GM08714 (cell line): ENCODE results near the gene ITGB7.
A peak's percentile ranks its signal among the peaks of the same experiment; 100 is the strongest.

Source experiments
- H3K4me3 ChIP-seq: fragments of 200-500 bp; sonication (Bioruptor generic); 2 replicates; pipeline ENCODE4 v1.5.1; 2014; ENCODE audit warnings: mild to moderate bottlenecking, low read length, inconsistent platforms
- ZNF274 ChIP-seq: IDR thresholded peaks from 2 replicates; pipeline ENCODE4 v1.6.1; 2012; ENCODE audit warnings: mild to moderate bottlenecking, low read depth, low read length

ITGB7 gene

DNA sequence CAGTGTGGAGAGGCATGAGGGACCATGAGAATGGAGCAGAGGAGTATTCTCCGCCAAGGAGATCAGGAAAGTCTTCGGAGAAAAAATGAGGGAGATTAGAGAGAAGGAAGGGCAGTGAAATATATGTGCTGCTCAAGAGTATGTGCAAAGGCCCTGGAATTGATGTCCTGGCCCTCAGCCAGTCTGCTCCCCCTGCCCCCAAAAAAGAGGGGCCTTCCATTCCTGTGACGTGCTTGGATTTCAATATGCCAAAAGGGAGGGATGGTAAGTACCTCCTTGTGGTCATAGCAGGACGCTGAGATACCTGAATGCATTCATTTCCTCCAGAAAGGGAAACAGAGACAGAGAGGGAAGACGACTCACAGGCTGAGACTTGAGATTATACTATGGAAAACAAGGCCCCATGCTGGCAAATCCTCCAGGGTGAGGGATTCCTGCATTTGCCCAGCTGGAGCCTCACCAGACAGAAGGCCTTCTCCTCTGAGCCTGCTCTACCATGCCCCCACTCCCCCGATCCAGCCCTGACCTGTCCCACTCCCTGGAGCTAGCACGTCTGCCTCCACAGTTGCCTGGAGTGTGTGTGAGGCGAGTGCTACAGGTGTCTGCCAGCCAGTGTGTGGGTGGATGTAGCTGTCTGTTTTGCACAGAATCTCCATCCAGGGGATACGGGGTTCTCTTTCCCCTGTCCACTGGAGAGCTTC is 28.8 kb upstream of the ITGB7 start:
- no peak for TF ChIP-seq ZNF274
- H3K4me3 ChIP-seq = no peak overlapping the region

- TF ChIP-seq ZNF274 = no peak
- no peak overlapping the region for H3K4me3 ChIP-seq
These were observed 28.1 kb upstream of the ITGB7 start for GRCh38 chr12:53235164-53235563.

DNA sequence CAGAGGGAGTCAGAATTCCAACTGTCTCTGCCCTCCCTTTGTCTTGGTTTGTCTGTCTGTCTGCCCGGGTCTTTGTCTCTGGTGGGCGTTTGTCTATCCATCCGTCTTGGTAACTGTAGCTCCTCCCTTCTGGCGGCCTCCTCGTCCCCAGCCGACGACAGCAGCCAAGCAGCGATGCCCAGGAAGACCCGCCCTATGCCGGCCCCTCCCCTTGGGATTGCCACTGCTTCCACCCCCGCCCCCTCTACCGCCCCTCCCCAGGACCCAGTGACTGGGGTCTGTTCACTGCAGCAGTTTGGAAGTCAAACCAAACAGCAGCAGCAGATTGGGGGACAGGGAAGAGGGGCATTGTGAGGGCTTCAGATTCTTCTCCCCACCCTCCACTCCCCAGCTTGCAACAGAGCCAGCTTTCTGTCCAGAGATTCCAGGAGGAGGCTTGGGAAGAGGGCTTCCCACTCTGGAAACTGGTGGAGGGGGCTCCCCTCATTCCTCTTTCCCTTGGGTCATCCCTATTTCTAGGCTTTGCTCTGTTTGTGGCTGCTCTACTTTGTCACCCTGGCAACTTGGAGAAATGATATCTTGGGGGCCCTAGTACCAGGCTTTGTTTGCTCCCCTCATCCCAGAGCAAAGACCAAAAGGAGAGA is 27.3 kb upstream of the ITGB7 start:
- no peak overlapping the region for H3K4me3 ChIP-seq

GRCh38 chr12:53233671-53234121 is 26.6 kb upstream of the ITGB7 start:
- no peak for TF ChIP-seq ZNF274
- no peak overlapping the region for H3K4me3 ChIP-seq

More for the DNA sequence above, 27.3 kb upstream of the ITGB7 start:
- no peak for TF ChIP-seq ZNF274

DNA sequence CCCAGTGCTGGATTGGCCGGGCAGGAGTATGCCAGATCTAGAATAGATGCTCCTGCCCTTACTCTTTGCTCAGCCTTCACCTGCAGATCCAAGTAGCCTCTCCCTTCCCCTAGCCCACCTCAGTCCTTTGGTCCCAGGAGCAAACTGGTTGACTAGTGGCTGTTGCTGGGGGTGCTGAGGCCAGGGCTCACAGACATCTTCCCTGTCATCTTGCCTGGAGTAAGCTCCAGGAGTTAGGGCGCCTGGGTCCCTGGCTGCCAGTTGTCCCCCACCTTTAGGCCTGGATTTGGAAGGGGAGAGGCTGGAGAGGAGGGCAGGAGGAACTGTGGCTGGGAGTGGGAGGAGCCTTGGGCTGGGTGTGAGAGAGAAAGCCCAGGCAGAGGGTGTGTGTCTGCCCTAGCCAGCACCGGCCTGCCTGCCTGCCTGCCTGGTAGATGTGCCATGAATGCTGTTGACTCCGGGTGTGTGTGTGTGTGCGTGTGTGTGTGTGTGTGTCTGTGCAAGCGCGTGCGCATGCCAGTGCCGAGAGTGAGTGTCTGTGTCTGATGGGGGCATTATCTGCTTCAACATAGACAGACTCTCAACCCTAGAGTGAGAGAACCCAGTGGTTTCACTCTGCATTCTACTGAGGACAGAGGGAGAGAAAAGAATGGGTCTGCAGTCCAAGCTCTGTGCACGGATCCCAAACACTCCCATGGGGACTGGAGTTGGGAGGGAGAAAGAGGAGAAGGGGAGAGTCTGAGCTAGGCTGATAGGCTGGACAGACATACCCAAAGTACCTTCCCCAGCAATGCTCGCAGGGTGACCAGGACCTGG is 25.8 kb upstream of the ITGB7 start:
- H3K4me3 ChIP-seq = no peak overlapping the region
- no peak for TF ChIP-seq ZNF274

DNA sequence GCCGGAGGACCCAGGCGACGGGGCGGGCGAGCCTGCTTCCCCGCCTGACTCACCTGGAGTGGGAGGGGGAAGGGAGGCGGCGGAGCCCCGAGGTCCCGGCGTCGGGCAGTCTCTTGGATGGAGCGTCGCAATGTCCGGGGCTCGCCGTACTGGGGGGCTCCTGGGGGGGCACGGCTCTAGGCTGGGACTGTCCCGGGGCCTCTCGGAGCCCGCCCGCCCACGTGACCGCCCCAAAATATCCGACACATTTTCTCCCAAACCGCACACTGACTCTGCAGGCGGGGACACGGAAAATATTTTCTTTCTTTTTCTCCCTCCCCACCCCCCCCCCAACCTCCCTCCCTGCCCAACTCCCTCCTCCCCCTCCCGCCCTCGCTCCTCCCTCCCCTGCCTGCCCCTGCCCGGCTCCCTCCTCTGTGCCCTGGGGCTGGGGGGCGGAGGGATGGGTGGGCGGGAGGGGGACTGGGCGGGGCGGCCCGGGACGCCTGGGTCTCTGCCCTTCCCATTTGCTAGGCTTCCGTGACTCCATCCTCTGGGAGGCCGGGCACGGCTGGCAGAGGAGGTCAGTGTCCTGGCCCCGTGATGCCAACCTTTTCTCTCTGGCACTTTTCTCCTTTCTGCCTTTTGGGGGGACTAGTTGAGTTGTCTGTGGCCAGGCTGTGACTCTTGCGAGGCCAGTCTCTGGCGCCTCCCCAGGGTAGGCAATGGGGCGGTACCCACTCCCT is 25.0 kb upstream of the ITGB7 start, which contains the start of gene RARG:
Gene RARG (minus strand): TSS at position 289 of the 725 bp plus-strand sequence. CDS start 4,664 bp downstream, outside the sequence.
- peak within 1 kb of the TSS; percentile 38; the same call in 1 of the 2 replicates for H3K4me3 ChIP-seq
- TF ChIP-seq ZNF274 = no peak

GRCh38 chr12:53231671-53231920 is 24.5 kb upstream of the ITGB7 start:
- TF ChIP-seq ZNF274 = no peak
- H3K4me3 ChIP-seq = peak overlapping the region; percentile 38; the same call in 1 of the 2 replicates

DNA sequence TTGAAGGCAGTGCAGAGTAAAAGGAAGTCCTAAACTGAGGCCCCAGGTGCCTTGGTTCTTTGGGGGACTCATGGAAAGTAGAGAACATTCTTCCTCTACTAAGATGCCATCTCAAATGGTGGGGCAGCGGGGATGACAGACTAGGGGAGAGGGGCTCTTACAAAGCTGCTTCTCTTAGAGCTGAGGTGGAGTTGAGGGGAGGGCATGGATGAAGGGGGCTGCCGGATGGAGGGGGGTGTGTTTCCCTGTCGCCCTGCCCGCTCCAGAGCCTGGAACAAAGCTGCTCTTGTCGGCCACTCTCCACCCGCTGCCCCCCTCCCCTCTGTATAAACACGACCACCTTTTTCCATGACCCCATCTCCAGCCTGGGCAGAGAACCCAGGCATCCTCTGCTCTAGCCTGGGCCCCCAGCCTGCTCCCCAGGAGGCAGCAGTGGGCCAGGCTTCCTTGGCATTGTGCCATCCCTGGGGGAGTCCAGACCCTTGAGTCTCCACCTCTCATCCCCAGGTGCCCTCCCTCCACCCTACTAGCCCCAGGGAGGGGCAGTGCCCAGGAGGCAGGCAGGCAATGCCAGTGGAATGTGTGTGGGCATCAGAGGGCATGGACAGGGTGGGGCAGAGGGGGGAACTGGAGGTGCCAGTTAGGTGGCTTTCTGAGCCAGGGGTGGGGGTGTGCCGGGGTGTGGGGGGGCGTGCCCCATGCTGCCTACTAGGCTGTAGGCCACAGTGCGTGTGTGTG is 23.2 kb upstream of the ITGB7 start:
- TF ChIP-seq ZNF274 = no peak
- no peak overlapping the region for H3K4me3 ChIP-seq

- TF ChIP-seq ZNF274 = no peak
- no peak overlapping the region for H3K4me3 ChIP-seq
These were observed 22.4 kb upstream of the ITGB7 start for GRCh38 chr12:53229454-53229853.

- no peak overlapping the region for H3K4me3 ChIP-seq
- no peak for TF ChIP-seq ZNF274
These were observed 20.8 kb upstream of the ITGB7 start for GRCh38 chr12:53227836-53228235.

DNA sequence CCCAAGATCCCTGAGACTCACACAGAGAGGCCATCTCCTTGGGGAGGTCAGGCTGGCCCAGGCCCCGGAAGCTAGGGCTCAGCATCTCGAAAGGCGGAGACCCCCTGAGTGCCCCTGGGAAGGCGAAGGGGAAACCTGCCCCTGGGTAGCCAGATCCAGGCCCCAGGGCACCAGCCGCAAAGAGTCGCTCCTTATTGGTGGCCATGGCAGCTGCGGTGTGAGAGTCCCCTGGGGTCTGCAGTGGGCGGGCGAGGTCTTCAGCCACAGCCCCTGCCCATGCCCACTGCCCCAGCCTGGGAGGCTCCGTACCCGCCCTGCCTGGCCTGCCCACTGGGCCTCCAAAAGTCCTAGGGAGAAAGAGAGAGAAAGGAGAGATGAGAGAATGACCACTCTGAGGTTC is 20.3 kb upstream of the ITGB7 start:
- TF ChIP-seq ZNF274 = no peak
- H3K4me3 ChIP-seq = no peak overlapping the region

DNA sequence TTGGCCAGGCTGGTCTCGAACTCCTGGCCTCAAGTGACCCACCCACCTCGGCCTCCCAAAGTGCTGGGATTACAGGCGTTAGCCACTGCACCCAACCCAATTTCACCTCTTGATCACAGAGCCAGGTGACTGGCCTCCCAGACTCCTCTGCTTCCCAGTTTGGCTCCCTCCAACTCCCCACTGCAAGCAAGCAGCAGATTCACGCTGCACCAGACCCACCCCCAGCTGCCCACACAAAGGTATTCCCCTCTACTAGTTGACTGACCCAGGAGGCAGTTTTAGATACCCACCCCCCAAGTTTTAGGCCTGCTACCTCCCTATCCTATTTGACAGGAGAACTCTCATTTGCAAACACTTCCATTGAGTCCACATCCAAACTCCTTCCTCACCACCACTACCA is 19.8 kb upstream of the ITGB7 start:
- no peak overlapping the region for H3K4me3 ChIP-seq
- no peak for TF ChIP-seq ZNF274

- H3K4me3 ChIP-seq = no peak overlapping the region
- no peak for TF ChIP-seq ZNF274
These were observed 18.8 kb upstream of the ITGB7 start for GRCh38 chr12:53225635-53226424.
